Fibroblast of gingiva (primary cell): ENCODE measurements around the gene GLUD1.
"Not testable (repeated sequence)": the region's sequence is repeated elsewhere in the genome, so short reads cannot be mapped to it uniquely, and the experiment has no call there.

Experiments used
- DNase-seq: peaks from one replicate; pipeline ENCODE4 v3.0.0-alpha.2; 2011; ENCODE audit warnings: low read depth

The GLUD1 gene

DNA sequence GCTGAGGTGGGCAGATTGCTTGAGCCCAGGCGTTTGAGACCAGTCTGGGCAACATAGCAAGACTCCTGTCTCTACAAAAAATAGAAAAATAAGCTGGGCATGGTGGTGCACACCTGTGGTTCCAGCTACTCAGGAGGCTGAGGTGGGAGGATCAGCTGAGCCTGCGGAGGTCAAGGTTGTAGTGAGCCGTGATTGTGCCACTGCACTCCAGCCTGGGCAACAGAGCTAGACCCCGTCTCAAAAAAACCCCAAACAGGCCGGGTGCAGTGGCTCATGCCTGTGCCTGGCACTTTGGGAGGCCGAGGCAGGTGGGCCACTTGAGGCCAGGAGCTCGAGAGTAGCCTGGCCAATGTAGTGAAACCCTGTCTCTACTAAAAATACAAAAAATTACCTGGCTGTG is 51.1 kb downstream of the GLUD1 start:
- DNase-seq, result not testable (repeated sequence)

DNA sequence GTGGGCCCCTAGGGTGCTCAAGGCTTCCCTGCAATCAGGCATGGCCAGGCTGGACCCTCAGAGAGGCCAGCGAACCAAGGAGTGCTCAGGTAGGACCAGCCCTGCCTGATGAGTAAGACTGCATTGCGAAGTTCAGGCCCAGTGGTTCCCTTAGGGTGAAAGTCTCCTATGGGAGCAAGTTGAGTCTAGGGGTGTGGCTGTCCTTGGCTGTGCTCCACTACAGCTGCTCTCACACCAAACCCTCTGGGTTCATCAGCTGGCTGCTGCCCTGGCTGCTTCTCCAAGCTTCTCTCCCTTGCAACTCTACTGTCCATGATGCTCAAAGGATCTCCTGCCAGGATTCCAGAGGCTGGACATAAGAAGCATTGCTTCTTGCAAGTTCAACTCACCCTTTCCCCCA is 55.9 kb downstream of the GLUD1 start:
- peak; percentile 14 for DNase-seq

DNA sequence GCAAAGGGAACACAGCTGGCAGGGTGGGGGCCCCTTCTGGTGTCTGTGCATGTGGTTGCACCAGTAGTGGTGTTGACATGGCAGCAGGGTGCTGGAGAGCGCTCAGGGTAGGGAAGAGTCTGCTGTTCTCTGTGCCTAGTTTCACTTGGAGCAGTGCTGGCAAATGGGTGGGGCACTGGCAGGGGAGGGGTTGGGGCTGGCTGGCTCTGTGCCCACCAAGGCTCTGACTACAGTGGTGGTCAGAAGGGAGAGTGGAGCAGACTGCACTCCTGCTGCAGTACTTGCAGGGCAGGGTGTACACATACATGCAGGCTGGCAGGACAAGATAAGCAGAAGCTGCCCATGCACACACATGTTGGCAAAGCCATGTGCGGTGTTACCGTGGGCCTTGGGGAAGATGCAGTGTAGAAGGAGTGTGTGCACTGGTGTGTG is 56.3 kb downstream of the GLUD1 start:
- no peak for DNase-seq

DNA sequence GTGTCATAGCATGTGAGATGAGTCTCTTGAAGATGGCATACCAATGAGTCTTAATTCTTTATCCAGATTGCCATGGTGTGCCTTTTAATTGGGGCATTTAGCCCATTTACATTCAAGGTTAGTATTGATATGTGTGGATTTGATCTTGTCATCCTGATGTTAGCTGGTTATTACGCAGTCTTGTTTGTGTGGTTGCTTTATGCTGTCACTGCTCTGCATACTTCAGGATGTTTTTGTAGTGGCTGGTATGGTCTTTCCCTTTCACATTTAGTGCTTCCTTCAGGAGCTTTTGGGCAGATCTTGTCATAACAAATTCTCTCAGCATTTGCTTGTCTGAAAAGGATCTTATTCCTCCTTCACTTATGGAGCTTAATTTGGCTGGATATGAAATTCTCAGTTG is 58.0 kb downstream of the GLUD1 start:
- DNase-seq, result no peak

DNA sequence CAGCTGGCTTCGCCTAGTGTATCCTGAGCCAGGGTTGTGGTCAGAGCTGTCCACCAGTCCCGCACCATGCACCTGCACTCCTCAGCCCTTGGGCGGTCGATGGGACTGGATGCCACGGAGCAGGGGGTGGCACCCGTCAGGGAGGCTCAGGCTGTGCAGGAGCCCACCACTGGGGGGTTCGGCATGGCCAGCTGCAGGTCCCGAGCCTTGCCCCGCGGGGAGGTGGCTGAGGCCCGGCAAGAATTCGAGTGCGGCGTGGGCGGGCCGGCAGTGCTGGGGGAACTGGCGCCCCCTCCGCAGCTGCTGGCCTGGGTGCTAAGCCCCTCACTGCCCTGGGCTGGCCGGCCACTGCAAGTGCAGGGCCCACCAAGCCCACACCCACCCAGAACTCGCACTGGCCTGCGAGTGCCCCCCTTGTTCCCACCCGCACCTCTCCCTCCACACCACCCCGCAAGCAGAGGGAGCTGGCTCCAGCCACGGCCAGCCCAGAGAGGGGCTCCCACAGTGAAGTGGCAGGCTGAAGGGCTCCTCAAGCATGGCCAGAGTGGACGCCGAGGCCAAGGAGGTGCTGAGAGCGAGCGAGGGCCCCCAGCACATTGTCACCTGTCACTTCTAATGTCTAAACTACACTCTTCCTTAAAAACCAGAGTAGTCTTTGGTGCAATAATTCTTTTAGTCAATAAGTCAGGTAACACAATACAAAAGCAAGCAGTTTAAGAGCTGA is 63.6 kb downstream of the GLUD1 start:
- DNase-seq, result no peak

DNA sequence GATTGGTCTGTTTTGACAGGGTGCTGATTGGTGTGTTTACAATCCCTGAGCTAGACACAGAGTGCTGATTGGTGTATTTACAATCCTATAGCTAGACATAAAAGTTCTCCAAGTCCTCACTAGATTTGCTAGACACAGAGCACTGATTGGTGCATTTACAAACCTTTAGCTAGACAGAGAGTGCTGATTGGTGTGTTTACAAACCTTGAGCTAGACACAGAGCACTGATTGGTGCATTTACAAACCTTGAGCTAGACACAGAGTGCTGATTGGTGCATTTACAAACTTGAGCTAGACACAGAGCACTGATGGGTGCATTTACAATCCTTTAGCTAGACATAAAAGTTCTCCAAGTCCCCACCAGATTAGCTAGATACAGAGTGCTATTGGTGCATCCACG is 64.2 kb downstream of the GLUD1 start:
- not testable (repeated sequence) for DNase-seq

DNA sequence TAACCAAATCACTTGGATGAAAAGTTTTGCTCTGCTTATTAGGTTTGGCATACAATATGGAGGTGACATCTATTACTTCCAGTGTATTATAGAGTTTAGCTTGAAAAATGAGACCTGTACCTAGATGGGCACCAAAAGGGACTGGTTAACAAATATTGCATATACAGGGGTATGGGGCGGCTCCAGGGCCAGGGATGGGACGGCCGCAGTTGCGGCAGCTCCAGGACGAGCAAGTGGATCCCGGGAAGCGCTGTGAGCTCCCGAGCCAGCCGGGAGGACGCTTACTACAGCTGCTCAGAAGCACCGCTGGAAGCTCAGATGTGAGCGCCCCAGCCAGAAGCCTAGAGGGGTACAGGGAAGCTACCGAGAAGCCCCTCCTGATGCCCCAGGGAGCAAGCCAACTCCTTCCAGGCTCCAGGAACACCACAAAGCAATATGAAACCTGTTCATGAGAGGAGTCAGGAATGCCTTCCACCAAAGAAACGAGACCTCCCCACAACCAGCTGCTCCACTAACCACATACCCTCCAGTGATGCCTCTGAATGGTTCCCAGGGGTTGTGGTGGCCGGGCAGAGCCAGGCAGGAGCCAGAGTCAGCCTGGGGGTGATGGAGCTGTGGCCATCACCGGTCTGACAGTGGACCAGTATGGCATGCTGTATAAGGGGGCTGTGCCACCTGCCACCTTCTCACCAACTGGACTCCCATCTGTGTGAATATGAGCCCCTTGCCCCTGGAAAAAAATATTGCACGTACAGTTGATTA is 67.7 kb downstream of the GLUD1 start:
- DNase-seq, result not testable (repeated sequence)

DNA sequence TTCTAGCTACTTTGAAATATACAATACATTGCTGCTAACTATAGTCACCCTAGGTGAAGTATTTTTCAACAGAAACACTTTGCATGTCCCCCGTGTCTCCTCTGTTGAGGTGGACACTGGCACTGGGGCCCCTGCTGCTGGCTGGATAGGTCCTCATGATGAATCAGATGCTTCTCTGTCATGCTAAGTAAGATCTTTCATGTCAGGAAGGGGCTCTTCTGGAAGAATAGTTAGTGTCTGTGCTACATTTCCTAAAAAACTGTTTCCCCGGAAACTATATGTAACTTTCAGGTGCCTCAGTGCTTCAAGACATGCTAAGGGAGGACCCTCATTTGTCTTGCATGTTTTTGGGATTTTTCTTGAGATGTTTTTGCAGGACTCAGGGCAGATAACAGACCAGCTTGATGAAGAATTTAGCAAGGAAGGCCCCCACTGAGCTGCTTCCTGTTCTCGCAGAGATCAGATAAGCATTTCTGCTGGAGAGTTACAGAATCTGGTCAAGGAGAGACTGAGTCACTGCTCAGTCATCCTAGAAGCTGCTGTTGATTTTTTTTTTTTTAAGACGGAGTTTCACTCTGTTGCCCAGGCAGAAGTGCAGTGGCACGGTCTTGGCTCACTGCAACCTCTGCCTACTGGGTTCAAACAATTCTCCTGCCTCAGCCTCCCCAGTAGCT is 69.2 kb downstream of the GLUD1 start:
- peak; percentile 51 for DNase-seq

DNA sequence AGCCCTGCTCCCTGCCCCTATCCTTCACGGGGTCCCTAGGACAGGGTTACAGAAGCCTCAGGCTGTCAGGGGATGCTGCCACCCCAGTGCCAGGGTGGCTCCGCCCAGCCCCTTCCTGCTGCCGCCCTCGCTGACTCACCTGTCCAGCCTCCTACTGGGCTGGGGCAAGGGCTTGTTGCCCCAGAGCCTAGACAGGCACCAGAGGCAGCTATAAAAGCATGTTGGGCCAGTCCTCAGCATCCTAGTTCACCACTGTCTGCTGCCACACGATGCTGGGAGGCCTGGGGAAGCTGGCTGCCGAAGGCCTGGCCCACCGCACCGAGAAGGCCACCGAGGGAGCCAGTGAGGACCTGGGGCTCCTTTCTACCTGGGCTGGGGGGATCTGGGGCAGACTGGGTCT is 74.6 kb downstream of the GLUD1 start, which contains the start of gene FAM25A:
FAM25A (plus strand) TSS at position 239 of the 400 bp plus-strand sequence; CDS start at position 270, 31 bp downstream.
- not testable (repeated sequence) for DNase-seq

DNA sequence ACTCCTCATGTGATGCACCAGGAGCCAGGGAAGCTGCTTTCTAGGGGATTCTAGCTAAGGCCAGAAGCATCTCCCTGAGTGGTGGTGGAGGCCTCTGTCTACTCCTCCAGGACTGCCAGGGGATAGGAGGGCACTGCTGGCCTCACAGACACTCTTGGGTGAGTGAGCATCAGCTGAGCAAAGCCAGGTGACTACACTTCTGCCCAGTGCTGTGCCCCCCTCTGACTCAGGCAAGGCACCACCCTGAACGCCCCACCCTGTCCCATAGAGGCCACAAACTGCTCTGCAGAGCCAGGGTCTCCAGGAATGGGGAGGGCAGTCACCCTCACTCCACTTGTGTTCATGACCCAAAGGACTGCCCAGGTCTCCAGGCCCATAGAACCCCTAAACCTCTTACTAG is 75.1 kb downstream of the GLUD1 start:
- not testable (repeated sequence) for DNase-seq

DNA sequence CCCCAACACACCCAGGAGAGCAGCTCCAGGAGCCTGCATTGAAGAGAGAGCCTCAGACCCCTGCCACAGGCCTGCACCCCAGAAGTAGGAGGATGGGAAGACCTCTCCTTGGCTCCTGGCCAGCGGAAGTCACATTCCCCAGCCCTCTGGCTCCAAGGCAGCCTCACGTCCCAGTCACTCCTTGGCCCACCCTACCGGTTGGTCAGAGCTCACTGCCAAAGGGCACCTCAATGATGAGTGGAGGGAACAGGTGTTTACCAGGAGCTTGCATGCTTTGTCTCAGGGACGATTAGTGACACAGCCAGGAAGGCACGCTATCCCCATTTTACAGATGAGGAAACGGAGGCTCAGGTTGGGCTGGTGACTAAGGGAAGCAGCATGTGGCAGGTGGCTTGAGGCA is 75.6 kb downstream of the GLUD1 start:
- DNase-seq, result not testable (repeated sequence)

DNA sequence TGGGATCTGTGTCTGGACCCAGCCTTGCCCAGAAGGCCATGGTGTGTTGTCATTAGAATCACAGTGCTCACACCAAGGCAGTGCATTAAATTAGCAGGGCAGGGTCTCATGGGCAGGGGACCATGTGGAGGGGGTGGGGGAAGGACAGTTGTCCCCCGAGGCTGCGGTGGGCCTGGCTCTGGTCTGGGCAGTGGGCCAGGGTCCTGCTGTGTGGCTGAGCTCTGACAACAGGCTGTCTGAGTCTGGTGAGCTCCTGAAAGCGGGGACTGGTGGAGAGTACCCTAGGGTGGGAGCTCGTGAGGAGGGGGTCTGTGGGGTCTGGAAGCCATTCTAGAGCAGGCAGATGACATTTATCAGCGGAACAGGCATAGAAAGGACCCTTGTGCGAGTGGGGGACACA is 76.5 kb downstream of the GLUD1 start:
- not testable (repeated sequence) for DNase-seq

DNA sequence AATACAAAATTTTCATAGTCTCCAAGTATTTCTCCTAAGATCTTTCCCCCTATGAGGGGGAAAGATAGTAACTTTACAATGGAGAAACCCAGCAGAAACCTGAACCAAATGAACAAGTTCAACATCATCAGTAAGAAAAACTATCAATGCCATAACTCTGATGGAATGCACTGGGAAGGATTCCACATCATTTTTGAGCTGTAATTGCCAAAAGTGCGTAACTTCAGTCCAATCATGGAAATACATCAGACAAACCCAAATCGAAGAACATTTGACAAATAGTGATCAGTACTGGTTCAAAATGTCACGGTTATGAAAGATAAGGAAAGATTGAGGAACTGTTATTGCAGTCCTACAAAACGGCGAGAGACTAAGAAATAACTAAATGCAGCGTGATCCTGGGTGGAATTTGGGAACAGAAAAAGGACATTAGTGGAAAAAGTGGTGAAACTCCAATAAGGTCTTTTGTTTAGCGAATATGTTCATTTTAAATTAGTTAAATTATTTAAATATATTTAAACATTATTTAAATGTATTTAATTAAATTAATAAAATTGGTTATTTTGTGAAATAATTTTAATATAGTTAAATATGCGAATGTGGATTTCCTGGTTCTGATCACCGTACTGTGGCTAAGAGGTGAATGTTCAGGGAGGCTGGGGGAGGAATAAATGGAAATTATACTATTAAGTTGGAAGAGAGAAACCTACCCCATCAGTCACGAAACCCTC is 79.5 kb downstream of the GLUD1 start:
- peak; percentile 27 for DNase-seq

DNA sequence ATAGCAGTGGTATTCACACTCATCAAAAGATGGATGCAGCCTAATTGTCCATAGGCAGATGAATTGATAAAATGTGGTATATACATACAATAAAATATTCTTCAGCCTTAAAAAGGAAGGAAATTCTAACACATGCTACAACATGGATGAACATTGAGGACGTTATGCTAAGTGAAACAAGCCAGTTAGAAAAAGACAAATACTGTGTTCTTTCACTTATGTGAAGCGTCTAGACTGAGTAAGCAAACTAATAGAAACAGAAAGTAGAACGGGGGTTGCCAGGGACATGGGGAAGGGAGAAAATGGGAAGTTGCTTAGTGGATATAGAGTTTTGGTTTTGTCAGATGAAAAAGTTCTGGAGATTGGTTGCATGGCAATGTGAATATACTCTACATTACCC is 81.1 kb downstream of the GLUD1 start:
- not testable (repeated sequence) for DNase-seq

DNA sequence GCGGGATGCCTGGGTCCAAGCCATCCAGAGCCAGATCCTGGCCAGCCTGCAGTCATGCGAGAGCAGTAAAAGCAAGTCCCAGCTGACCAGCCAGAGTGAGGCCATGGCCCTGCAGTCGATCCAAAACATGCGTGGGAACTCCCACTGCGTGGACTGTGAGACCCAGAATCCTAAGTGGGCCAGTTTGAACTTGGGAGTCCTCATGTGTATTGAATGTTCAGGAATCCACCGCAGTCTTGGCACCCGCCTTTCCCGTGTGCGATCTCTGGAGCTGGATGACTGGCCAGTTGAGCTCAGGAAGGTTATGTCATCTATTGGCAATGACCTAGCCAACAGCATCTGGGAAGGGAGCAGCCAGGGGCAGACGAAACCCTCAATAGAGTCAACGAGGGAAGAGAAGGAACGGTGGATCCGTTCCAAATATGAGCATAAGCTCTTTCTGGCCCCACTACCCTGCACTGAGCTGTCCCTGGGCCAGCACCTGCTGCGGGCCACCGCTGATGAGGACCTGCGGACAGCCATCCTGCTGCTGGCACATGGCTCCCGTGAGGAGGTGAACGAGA is 85.4 kb downstream of the GLUD1 start:
- not testable (repeated sequence) for DNase-seq

DNA sequence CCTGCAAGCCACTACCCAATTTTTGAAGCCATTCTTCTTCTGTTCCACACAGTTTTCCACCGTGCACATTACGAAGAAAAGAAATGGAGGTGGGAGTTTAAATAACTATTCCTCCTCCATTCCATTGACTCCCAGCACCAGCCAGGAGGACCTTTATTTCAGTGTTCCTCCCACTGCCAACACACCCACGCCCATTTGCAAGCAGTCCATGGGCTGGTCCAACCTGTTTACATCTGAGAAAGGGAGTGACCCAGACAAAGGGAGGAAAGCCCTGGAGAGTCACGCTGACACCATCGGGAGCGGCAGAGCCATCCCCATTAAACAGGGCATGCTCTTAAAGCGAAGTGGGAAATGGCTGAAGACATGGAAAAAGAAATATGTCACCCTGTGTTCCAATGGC is 86.3 kb downstream of the GLUD1 start:
- not testable (repeated sequence) for DNase-seq

DNA sequence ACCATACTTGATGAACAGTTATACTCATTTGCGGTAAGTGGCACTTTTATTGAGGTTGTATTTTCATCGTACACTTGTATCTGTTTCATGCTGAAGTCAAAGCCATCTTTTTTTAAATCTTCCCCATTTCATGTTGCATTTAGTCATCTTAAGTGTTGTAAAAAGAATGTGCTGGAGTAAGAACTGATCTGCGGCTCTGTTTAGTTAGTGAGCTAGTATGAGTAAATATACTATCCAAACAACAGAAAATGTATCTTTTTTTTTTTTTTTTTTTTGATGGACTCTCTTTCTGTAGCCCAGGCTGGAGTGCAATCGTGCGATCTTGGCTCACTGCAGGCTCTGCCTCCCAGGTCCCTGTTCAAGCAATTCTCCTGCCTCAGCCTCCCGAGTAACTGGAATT is 87.0 kb downstream of the GLUD1 start:
- DNase-seq, result not testable (repeated sequence)

DNA sequence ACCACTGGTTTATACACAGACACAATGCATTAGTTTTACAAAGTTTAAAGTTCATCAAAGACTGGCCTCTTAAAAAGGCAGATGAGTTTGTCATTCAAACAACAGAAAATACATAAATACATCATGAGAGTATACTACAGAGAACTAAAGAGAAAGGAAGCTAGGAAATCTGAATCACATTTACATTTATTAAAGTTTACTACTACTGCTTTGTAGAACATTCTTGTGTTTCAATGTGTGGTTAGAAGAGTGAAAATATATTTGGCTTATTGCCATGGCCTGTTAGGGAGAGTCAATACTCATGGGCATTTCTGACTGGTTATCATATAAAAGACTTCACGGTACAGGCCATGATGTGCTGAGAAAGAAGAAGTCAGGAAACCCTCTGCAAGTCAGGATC is 87.5 kb downstream of the GLUD1 start:
- peak; percentile 24 for DNase-seq

DNA sequence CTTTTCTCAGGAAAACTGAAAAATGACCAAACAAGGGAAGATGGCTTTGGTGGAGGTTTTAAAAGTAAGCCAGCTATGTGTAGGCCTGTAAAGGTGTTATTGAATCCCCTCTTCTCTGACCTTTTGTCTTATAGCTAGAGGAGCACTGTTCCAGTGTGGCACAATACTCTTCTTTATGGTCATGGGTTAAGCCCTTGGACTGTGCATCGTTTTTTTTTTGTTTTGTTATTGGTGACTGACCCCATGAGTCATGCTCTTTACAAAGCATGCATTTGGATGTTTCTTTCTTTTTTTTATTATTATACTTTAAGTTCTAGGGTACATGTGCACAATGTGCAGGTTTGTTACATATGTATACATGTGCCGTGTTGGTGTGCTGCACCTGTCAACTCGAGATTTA is 94.2 kb downstream of the GLUD1 start:
- DNase-seq, result peak; percentile 39
